Hindlimb muscle (tissue), 1 donor: ENCODE data around the gene MUSK. TPM values are rescaled to one million over a fixed set of nuclear protein-coding genes. Genes with fewer than 3 reads are reported as not detected.
A peak's percentile ranks its signal among the peaks of the same experiment; 100 is the strongest.
"Not testable (repeated sequence)": the region's sequence is repeated elsewhere in the genome, so short reads cannot be mapped to it uniquely, and the experiment has no call there.

Experiments
- DNase-seq: peaks from one replicate; pipeline ENCODE4 v3.0.0-alpha.2; 2013
- polyA plus RNA-seq: library from polyadenylated mRNA; unstranded; fragments of 120-200 nt; gene quantifications from one replicate; pipeline ENCODE4 v1.2.1, GENCODE V29; 2013; ENCODE audit not compliant: insufficient read length

MUSK gene
- polyA plus RNA-seq, 1 donor = 10.2 TPM

DNA sequence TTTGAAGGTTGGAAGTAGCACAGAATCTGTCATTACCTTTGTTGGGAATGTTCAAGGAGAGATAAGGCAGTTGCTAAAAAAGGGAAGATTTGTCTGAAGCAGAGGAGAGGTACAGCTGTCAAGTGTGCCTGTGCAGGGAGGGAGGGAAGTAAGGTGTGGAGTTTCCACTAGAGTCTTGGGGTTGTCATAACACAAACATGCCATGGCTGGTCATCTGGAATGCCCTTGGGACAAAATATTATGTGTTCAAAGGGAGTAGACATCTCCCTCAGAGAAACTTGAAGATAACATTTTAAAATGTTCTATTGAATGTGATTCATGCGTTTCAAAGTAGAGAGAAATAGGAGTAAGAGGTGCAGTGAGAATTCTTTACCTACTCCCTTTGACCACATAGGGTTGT lies 95.0 kb downstream of the MUSK start:
- no peak for DNase-seq

DNA sequence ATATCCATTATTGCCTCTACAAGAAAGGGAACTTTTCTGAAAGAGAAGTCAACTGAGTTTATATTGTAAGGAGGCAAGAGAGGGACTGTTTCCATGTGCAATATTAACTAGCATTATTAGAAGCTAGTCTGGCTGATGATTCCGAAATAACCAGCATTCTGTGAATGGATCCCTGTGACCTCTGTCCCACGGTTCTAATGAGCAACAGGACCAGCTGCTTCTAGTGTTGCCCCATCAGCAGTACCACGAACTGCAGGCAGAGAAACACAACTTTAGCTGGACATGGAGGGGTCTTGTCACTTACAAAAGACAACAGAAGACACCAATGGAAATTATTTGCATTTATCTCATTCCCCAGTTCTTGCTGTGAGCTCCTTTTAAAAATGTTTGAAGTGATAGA lies 95.4 kb downstream of the MUSK start:
- no peak for DNase-seq

DNA sequence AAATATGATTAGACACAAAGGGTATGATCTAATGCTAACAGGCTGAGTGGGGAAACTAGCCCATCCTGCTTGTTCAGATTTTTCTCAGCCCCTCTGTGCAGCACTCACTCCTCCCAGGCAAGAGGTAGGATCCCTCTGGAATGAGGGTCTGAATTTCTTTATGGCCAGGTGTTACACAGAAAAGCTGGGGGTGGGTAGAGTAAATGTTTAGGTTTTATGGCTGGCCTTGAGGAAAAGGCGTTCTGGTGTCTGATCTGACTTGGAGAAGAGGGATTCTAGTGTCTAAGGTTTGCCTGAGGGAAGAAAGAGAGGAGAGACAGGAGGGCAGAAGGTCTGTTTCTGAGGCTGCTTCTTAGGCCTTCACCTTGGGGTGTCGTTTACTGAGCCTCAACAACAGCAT lies 97.3 kb downstream of the MUSK start:
- DNase-seq = no peak

DNA sequence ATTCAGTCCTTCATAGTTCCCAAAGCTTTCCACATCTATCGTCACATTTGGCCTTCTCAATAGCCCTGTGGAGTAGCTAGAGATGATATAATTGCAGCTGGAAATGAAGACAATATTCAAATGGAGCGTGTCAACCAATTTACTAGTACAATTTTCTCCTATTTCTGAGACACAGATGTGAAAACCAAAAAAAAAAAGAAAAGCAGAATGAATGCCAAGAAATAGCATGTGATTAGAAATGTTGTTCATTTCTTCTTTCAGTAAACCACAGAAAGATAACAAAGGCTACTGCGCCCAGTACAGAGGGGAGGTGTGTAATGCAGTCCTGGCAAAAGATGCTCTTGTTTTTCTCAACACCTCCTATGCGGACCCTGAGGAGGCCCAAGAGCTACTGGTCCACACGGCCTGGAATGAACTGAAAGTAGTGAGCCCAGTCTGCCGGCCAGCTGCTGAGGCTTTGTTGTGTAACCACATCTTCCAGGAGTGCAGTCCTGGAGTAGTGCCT lies 99.0 kb downstream of the MUSK start:
- no peak for DNase-seq

DNA sequence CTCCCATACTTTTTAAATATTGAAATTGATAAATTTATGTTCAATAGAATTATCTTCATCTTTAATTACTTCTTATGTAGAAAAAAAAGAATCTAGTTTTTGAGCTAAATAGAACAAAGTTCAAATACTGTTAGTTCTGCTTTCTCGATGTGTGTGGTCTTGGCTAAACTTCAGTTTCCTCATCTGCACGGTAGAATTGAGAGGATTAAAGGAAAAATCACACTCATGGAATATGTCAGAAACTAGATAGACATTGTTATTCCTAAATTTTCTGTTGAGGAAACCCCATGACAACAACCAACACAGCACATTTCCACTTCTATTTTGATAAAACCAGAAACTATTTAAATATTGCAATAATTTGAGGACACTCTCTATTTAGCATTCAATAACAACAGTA lies 100.3 kb downstream of the MUSK start:
- DNase-seq = no peak

DNA sequence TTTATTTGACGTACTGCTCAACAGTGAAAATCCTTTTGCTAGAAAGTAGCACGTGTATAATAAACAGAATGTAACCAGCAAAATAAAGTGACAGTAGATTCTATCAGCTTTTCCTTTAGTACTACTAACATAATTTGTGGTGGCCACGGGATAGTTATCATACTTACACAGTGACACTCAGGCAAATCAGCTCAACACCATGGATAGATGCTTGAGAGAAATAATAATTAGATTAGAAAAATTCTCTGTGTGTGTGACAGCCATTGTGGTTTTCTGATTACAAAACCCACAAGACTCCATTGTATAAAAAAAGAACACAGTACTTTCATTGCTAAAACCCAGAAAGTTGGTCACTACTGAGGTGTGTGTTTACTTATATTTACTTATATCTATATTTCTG lies 101.1 kb downstream of the MUSK start:
- no peak for DNase-seq

DNA sequence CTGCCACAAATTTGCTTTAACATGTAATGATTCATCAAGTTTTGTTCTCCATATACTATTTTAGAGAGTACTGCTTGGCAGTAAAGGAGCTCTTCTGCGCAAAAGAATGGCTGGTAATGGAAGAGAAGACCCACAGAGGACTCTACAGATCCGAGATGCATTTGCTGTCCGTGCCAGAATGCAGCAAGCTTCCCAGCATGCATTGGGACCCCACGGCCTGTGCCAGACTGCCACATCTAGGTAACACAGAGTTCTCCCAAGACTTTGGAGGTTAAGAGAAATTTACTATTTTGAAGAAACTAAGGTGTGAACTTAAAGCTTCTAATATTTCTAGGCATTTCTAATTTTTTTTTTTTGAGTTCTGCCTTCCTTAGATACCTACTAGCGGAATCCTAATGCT lies 107.1 kb downstream of the MUSK start:
- no peak for DNase-seq

DNA sequence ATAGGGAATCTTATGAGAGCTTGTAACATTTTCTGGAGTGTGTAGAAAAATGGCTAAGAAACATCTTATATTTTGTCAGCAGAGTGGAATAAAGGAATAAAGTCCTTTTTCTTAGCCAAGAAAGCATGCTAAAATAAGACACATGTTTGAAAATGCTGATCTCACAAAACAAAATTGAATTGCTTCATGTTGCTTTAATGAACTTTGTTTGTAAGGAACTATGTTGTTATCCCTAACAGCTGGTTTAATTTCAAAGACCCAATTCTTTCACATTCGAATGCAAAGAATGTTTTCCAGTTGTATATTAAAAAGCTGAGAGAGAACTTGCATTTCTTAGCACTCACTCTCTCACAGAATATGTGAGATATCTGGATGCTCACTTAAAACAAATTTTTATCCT lies 107.6 kb downstream of the MUSK start:
- no peak for DNase-seq

DNA sequence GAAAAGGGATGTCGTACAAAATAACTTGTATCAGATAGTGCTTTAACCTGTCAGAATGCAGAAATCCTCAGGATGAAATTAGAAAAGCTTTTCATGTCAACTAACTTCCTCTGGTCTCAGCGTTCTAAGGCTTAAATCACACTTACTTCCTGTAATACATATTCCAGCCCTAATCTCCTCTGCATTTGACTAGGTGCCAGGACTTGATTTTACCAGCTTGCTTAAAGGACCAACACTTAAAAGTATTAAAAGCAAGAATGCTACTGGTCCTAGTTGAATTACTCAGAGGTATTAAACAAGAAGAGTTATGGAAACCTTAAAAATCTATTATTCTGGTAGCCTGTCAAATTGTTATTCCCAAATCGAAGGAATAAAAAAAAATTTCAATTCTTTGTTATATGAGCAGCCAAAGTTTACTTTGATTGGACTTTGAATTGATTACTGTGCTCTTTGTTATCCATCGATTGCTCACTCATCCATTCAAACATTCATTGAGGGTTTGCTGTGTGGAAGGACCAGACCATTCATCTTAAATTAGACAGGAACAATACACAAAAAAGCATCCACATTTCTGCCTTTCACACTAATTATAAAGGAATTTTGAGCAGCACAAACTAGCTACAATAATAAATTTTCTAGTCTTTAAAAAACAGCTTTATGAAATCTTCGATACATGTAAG lies 108.7 kb downstream of the MUSK start:
- no peak for DNase-seq

DNA sequence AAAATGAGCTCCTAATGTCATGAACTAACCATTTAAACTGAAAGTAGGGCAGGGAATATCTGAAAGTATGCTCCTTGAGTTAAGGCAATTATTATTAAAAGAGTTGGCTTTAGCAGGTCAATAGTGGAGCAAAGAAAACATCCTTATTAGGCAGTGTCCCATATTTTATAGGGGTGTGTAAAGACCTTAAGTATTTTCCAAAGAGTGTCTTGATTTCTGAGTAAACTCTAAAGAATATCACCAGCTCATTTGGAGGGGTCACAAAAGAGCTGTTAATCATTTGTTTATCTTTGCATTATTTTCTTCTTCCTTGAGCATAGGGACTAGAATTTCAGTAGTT lies 109.3 kb downstream of the MUSK start:
- no peak for DNase-seq

DNA sequence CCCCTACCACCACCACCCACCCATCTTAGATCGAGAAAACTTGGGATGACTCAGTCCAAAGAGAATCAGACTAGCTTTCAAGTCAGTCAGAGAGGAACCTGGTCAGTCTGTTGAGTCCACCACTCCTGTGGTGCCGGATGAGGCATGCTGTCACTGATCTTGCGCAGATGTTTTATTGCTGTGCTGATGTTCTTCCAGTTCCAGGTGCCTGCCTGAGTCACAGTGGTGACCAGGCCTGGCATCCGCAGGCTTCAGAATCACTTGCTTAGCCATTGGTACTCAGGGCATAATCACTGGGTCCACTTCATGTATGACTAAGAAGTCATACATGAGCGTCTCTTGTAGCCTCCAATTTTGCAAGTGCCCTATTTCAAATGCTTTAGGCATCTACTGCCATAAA lies 114.1 kb downstream of the MUSK start:
- no peak for DNase-seq

DNA sequence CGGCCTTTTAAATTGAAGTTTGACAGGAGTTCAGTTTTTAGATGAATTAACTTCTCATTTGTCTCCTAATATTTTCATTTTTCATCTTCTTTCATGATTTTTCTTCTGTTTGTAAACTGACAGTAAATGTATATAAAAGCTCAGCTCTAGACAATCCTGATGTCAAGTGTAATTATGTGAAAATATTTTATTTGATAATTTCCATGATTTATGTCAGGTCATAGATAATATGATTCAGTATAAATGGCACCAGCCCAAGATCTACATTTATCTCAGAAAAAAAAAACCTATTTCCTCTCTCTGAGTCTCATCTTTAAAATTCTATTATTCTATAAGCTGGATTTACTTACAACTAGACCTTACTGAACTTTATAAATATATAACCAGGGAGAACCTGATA lies 115.7 kb downstream of the MUSK start:
- no peak for DNase-seq

DNA sequence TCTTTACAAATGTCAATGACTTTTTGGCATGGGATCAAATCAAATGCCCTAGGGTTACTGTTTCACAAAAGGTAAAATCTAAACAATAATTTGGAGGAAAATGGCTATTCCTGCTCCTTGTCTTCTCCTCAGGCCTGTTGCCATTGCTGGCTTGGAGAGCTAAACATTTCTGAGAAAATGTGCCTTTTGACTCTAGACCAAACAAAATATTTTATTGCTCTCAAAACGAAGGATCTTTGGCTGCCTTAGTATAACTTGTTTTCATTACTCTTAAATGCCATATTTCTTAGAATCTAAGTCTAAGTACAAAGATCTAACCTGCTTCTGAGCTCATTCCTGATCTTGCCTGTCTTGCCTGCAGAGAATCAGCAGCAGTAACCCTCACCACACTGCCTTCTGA lies 116.6 kb downstream of the MUSK start:
- DNase-seq = peak; percentile 35

DNA sequence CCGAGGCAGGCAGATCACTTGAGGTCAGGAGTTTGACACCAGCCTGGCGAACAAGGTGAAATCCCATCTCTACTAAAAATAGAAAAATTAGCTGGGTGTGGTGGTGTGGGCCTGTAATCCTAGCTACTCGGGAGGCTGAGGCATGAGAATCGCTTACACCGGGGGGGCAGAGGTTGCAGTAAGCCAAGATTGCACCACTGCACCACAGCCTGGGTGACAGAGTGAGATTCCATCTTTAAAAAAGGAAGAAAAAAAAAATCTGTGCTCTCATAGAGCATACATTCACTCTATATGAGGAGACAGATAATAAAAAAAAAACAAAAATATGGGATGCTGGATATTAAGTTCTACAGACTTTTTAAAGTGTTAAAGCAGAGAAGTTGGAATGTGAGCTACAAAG lies 119.8 kb downstream of the MUSK start:
- DNase-seq = not testable (repeated sequence)

DNA sequence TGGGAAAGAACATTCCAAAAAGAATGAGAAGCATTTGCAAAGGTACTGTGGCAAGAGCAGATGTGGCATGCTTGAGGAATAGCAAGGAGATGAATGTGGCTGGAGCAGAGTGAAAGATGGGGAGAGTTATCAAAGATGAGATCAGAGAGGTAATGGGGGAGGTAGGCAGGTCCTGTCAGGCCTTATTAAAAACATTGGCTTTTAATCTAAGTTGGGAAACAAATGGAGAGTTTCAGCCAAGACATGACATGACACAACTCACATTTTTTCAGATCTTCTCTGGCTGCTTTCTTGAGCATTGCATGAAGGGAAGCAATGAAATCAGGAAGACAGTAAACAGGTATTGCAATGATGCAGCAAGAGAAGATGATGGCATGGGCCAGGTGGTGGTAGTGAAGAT lies 120.3 kb downstream of the MUSK start:
- DNase-seq = no peak

DNA sequence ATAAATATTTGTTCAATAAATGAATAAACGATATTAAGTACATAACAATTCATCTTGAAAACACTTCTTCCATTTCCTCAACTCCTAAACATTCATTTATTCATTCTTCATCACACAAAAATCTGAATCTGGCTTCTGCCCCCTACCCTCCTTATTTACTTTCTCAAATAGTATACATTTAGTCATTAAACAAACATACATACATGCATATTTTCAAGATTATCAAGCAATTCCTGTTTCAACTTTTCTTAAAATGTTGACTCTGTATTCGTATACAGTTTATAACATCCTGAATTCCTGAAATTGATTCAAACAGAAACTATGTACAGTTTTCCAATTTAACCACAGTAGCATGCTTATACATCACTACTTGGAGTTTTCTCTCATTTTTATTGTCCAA lies 129.0 kb downstream of the MUSK start:
- DNase-seq = no peak

DNA sequence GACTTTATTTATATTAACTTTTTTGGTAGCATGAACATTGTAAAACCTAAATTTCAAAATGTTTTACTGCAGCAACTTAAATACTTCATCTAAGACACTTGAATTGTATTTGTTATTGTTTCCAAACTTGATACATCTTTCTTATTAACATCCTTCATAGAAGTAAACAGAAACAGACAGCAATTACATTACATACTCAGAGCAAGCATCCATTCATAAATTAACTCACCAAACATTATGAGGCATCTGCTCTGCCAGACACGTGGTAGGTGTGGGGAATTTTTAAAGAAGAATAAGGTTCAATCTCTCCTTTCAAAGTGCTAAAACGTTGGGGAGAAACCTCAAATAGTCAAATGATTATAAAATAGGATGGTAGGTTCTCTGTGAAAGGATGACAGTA lies 130.8 kb downstream of the MUSK start:
- DNase-seq = no peak

DNA sequence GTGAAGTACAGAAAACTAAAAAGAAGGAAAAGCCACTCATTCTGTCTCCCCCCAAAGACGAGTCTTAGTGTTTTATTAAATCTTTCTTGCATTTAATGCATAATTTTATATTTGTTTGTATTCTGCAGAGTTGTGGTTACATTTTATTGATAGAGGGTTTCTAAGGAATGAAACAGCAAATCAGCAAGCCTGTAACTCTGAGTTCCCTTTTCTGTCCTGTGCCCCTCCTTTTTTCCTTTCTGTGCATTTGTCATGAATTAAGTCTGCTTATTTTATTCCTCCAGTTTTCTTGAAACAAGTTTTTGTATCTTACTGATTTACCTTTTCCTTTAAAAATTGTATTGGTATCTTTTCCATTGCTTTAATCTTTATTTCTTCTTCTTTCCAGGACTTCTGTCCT lies 132.8 kb downstream of the MUSK start:
- no peak for DNase-seq

DNA sequence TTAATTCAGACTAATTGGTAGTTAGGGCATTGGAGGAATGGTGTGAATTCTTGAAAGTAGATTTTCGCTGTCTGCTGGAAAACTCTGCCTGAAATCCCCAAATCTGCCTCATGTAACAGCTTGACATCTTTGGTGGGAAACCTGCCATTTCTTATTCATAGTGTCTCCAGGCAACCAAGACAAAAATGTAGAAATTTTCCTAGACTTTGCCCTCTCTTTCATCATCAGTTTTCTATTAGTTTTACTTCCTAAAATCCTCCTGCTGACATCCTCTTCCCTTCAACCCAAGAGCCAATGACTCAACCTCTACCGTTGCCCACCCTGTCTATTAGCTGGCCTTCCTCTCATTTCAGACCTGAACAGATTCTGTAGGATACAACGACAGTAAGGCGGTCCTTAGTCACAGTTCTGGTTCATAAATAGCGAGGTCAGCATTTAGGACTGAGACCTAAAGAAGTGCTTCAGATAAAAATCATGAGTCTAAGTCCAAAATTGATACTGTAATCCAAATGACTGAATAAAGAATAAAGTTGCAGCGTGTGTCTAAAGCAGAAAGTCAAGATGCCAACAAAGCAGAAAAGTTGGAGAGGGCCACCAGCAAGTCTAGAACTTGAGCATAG lies 133.9 kb downstream of the MUSK start:
- DNase-seq = peak; percentile 38

DNA sequence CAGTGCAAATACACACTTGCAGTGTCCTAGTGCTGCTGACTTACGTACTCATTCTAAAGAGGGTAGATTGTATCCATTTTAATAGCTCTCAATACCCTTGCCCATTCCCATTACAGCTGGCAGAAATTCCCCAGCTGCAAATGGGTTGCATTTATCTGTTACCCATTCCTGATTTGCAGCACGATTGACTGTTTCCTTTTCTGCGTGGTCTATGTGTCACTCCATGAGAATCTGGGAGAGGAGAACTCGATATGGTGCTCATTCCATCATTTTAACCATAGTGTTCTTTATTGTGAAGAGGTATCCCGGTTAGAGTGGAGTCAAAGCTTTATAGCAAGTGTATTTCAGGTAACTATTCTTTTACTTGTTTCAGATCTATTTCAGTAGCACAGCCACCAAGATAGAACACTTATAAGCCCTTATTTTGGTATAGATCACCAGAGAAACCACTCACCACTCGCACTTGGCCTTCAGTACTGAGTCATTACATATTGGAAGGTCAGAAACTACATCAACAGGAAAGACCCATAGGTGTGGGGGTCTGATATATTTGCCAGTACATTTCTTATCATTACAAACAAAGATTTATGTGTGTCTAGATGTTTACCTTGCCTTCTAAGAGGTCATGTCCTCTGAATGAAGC lies 139.5 kb downstream of the MUSK start:
- no peak for DNase-seq

DNA sequence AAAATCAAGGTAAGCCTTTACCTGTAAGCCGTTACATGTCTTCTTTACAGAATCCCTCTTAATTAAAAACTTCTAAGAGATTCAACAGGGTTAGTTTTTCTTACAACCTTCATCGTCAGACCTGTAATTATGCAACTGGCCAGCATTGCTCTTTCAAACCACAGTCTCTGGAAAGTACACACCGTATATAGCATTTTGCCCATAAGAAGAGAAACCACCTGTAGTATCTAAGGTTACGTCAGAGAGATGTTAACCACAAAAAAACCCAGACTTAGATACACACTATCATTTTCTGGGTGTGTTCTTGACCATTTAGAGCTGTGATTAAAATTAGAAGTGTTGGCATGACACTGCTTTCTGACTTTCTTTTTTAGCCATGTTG lies 140.0 kb downstream of the MUSK start:
- DNase-seq = no peak

DNA sequence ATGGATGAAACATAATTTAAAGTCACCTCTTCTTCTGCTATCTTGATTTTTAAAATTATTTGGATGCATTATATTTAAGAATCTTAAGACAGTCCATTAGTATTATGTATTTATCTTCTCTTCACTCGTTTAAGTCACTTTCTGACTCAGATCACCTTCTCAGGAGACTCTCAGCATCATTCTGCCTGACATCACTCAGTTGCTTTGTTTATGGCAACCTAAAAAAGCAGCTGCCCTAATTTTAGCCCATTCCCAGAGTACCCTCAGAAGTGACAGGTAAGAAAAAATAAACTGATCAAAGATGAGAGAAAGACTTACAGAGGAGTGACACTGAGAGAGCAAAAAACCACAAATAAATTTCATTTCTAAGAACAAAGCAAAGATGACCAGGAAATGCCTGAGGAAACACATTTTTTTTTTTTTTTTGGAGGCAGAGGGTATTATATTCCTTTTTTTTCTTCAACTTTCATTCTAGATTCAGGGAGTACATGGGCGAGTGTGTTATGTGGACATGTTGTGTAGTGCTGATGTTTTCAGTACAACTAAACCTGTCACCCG lies 140.5 kb downstream of the MUSK start:
- no peak for DNase-seq

DNA sequence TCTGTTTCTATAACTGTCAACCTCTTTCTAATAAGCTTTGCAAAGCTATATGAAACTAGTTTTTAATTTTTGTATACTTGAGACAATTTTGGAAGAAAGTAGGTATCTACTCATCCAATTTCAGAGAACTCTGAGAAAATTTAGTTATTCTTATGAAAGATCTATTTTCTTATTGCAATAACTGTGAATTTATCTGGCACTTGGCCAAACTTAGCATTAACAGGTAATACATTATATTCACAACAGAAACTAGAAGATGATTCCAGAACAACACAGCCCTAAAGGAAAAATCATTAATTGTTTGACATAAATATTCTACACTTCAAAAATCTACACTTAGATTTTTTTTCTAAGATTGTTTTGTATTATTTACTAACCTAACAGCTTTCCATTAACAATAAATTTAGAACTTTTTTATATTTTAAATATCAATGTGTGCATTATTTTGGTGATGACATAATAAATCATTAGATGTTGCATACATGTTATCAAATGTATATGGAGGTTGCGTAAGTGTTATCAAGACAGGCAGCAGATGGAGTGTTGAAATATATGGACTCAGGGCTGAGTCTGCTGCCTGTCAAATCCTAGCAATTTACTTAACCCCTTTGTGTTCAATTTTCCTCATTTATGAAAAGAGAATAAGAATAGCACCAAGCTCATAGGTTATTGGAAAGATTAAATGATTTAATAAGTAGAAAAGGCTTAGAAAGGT lies 141.8 kb downstream of the MUSK start:
- DNase-seq = no peak
